Measurements from ENCODE around the gene CLEC4C. TPM values are rescaled to one million over a fixed set of nuclear protein-coding genes. Genes with fewer than 3 reads are reported as not detected.
"Not testable (repeated sequence)": the region's sequence is repeated elsewhere in the genome, so short reads cannot be mapped to it uniquely, and the experiment has no call there.

Gene CLEC4C, protein sequence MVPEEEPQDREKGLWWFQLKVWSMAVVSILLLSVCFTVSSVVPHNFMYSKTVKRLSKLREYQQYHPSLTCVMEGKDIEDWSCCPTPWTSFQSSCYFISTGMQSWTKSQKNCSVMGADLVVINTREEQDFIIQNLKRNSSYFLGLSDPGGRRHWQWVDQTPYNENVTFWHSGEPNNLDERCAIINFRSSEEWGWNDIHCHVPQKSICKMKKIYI
- 1 to 10 TPM in 1 of 2 donors, not detected in 1; 1.3 TPM for total RNA-seq

- H3K9me3 ChIP-seq: no peaks in the 10 kb centered on the region
- H3K36me3 ChIP-seq: no peaks in the 10 kb centered on the region
- no peak within 1 kb of the TSS for H3K4me3 ChIP-seq
- H3K27me3 ChIP-seq (replicated peaks; ENCODE audit: insufficient read depth): no peaks in the 10 kb centered on the region
- no peak within 1 kb of the TSS for H3K27ac ChIP-seq
- TF ChIP-seq CTCF (IDR thresholded peaks at IDR 0.05): no peak
- no peak for TF ChIP-seq POLR2A (IDR thresholded peaks at IDR 0.05)
- no peak for TF ChIP-seq POLR2AphosphoS5 (IDR thresholded peaks at IDR 0.05)
- intact Hi-C loops (cut with DNase I): no loop called here
- WGBS: 76% methylated on average over 5 of the region's 5 CpGs
- no peaks in the 10 kb centered on the region for H3K4me1 ChIP-seq (replicated peaks)
- no peak for DNase-seq (ENCODE audit: low spot score)
Measured at GRCh38 chr12:7747246-7747645, at the start of gene CLEC4C. Gene CLEC4C (minus strand): TSS chr12:7747375. CDS start chr12:7747348, 27 bp downstream.

DNA sequence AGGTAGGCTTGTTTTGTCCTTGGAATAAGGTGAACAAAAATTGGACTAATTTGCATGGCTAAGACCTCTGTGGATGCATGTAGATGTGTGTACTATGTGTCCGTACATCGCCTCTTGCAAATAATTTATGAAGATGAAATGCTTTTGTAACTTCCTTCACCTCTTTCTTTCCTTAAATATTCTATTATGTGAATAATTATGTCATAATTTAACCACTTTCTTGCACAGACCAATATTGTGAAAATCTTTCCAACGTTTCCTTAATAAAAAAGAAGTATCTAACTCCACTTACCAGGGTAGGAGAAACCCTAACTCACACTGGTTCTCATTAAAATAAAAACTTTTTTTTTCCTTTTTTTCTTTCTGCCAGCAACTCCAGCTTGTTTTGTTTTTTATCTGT, 46.0 kb upstream of the CLEC4C start:
- intact Hi-C loops (cut with DNase I): no loop called here
- H3K27me3 ChIP-seq (replicated peaks; ENCODE audit: insufficient read depth): no peaks in the 10 kb centered on the region
- no peak overlapping the region for H3K4me3 ChIP-seq
- 68% methylated on average over 3 of the region's 3 CpGs for WGBS
- DNase-seq (ENCODE audit: low spot score): no peak
- no peak for TF ChIP-seq POLR2A (IDR thresholded peaks at IDR 0.05)
- no peak for TF ChIP-seq POLR2AphosphoS5 (IDR thresholded peaks at IDR 0.05)
- no peak for TF ChIP-seq CTCF (IDR thresholded peaks at IDR 0.05)
- H3K4me1 ChIP-seq (replicated peaks): no peaks in the 10 kb centered on the region
- no peaks in the 10 kb centered on the region for H3K36me3 ChIP-seq
- no peaks in the 10 kb centered on the region for H3K9me3 ChIP-seq
- no peak overlapping the region for H3K27ac ChIP-seq

DNA sequence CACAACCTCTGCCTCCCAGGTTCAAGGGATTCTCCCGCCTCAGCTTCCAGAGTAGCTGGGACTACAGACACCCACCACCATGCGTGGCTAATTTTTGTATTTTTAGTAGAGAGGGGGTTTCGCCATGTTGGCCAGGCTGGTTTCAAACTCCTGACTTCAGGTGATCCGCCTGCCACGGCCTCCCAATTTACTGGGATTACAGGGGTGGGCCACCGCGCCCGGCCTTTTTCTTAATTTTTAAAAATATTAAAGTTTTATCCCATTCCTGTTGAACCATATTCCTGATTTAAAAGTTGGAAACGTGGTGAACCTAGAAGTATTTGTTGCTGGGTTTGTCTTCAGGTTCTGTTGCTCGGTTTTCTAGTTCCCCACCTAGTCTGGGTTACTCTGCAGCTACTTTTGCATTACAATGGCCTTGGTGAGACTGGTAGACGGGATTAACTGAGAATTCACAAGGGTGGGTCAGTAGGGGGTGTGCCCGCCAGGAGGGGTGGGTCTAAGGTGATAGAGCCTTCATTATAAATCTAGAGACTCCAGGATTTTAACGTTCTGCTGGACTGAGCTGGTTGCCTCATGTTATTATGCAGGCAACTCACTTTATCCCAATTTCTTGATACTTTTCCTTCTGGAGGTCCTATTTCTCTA, 41.8 kb upstream of the CLEC4C start, which contains the start of gene NANOG:
NANOG (plus strand) TSS at position 519 of the 645 bp plus-strand sequence. CDS start 213 bp downstream, outside the sequence.
- H3K4me1 ChIP-seq (replicated peaks); H3K9me3 ChIP-seq; H3K4me3 ChIP-seq; H3K36me3 ChIP-seq; intact Hi-C loops (cut with DNase I); DNase-seq (ENCODE audit: low spot score); H3K27me3 ChIP-seq (replicated peaks; ENCODE audit: insufficient read depth); H3K27ac ChIP-seq: not testable (repeated sequence)
- WGBS: 68% methylated on average over 13 of the region's 13 CpGs

GRCh38 chr12:7788294-7788660, 41.1 kb upstream of the CLEC4C start:
- Histone ChIP-seq H3K36me3 (no peaks in the 10 kb centered on the region), H3K4me3 (no peak overlapping the region), H3K27me3 (replicated peaks; ENCODE audit: insufficient read depth) (no peaks in the 10 kb centered on the region), H3K4me1 (replicated peaks) (no peaks in the 10 kb centered on the region), H3K9me3 (no peaks in the 10 kb centered on the region), H3K27ac (no peak overlapping the region)
- intact Hi-C loops (cut with DNase I): no loop called here
- no peak for DNase-seq (ENCODE audit: low spot score)
- TF ChIP-seq POLR2AphosphoS5 (IDR thresholded peaks at IDR 0.05) (no peak), CTCF (IDR thresholded peaks at IDR 0.05) (no peak), POLR2A (IDR thresholded peaks at IDR 0.05) (no peak)
- 25% methylated on average over 4 of the region's 4 CpGs for WGBS

DNA sequence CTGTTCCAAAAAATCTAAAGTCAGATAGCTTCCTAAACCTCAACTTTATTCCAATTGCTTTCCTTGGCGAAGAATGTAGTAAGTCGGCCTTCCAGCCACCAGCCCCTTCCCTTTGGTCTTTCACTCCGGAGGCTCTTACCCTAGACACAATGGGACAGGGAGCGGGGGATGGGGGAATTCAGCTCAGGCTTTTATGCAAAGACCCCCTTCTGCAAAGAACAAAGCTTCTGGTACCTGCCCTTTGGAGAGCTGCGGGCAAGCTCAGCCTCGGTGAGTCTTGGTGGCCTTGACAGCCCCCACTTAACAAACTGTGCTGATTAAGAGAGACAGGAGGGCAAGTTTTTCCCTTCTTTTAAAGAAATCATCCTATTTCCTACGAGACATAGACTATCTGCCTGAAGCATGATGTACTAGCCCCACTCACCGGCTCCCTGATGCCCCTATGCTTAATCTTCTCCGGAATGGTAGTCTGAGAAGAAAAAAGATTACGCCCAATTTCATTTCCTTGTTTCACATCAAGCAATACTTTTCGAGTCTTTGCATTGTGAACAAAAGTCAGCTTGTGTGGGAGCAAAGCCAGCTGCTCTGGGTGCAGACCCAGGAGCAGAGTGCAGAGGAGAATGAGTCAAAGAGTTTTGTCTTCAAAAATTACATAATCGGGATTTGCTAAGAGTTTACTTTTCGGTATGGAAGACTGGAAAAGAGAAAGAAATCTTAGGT, 40.6 kb upstream of the CLEC4C start:
- Histone ChIP-seq H3K27ac (no peak overlapping the region), H3K4me3 (no peak overlapping the region), H3K36me3 (no peaks in the 10 kb centered on the region), H3K4me1 (replicated peaks) (no peaks in the 10 kb centered on the region), H3K9me3 (no peaks in the 10 kb centered on the region), H3K27me3 (replicated peaks; ENCODE audit: insufficient read depth) (no peaks in the 10 kb centered on the region)
- intact Hi-C loops (cut with DNase I): no loop called here
- no peak for DNase-seq (ENCODE audit: low spot score)
- TF ChIP-seq CTCF (IDR thresholded peaks at IDR 0.05) (no peak), POLR2AphosphoS5 (IDR thresholded peaks at IDR 0.05) (no peak), POLR2A (IDR thresholded peaks at IDR 0.05) (no peak)
- 37% methylated on average over 13 of the region's 13 CpGs for WGBS

Data from prostate gland (tissue), 2 donors.